GM12878 (cell line): ENCODE data around the gene NCKAP5.

ENCODE experiments used
- CHD2 ChIP-seq: IDR thresholded peaks from 2 replicates; pipeline ENCODE4 v1.6.1; 2011; ENCODE audit warnings: low read depth, low read length, improper control_type of control experiment, borderline replicate concordance
- CTCF ChIP-seq, 3 experiments: IDR thresholded peaks in 2 of 3; conservative IDR thresholded peaks in 1 of 3; 2 replicates each; pipeline ENCODE4 v1.5.1; 2011; ENCODE audit warnings: low read depth in 3 of 3, low read length in 3 of 3, mild to moderate bottlenecking in 3 of 3, control low read depth in 2 of 3, moderate library complexity in 2 of 3, inconsistent platforms in 1 of 3, mixed read lengths in 1 of 3; ENCODE audit not compliant: control insufficient read depth in 2 of 3, insufficient read depth in 1 of 3; ENCODE audit errors: extremely low read depth in 1 of 3
- EP300 ChIP-seq, 2 experiments: fragments of 150-350 bp in 1 of 2; IDR thresholded peaks; 2 replicates each; pipeline ENCODE4 v1.6.1; 2011 to 2012; ENCODE audit warnings: low read depth in 2 of 2, low read length in 2 of 2, borderline replicate concordance in 1 of 2, improper control_type of control experiment in 1 of 2, inconsistent platforms in 1 of 2; ENCODE audit not compliant: control insufficient read depth in 1 of 2
- ESRRA ChIP-seq: IDR thresholded peaks from 2 replicates; pipeline ENCODE4 v1.6.1; 2012; ENCODE audit warnings: mild to moderate bottlenecking, low read length, improper control_type of control experiment
- NR2C2 ChIP-seq: IDR thresholded peaks from 2 replicates; pipeline ENCODE4 v1.6.1; 2011; ENCODE audit warnings: borderline replicate concordance, low read depth; ENCODE audit not compliant: control insufficient read depth, insufficient read length
- PAX8 ChIP-seq: fragments of 450-650 bp; IDR thresholded peaks from 2 replicates; pipeline ENCODE4 v1.6.1; 2017; ENCODE audit warnings: mild to moderate bottlenecking, moderate library complexity
- POLR2AphosphoS5 ChIP-seq: IDR thresholded peaks from 2 replicates; pipeline ENCODE4 v1.6.1; 2011; ENCODE audit warnings: mild to moderate bottlenecking, low read length, inconsistent platforms
- SRF ChIP-seq, 2 experiments: IDR thresholded peaks; 2 replicates each; pipeline ENCODE4 v1.6.1; 2011; ENCODE audit warnings: low read depth in 2 of 2, low read length in 2 of 2, mild to moderate bottlenecking in 1 of 2, moderate library complexity in 1 of 2
- SUPT20H ChIP-seq: IDR thresholded peaks from 2 replicates; pipeline ENCODE4 v1.6.1; 2011; ENCODE audit warnings: low read depth, mild to moderate bottlenecking, low read length, moderate library complexity, borderline replicate concordance; ENCODE audit not compliant: control insufficient read depth
- TF ChIP-seq, protein P1 (sequence below): fragments of 450-650 bp; IDR thresholded peaks from 2 replicates; pipeline ENCODE4 v1.6.1; 2018; ENCODE audit warnings: mild to moderate bottlenecking, low read depth, moderate library complexity; ENCODE audit not compliant: partially characterized antibody
- TF ChIP-seq, protein P2 (sequence below): IDR thresholded peaks from 2 replicates; pipeline ENCODE4 v1.6.1; 2012; ENCODE audit warnings: low read depth, low read length, improper control_type of control experiment

- no peak for TF ChIP-seq CTCF (IDR thresholded peaks at IDR 0.05 in 2 of 3, conservative IDR thresholded peaks at IDR 0.05 in 1 of 3; ENCODE audit: control insufficient read depth in 2 of 3, extremely low read depth in 1 of 3, insufficient read depth in 1 of 3, low read depth in 3 of 3, low read length in 3 of 3)
- TF ChIP-seq, protein P1, sequence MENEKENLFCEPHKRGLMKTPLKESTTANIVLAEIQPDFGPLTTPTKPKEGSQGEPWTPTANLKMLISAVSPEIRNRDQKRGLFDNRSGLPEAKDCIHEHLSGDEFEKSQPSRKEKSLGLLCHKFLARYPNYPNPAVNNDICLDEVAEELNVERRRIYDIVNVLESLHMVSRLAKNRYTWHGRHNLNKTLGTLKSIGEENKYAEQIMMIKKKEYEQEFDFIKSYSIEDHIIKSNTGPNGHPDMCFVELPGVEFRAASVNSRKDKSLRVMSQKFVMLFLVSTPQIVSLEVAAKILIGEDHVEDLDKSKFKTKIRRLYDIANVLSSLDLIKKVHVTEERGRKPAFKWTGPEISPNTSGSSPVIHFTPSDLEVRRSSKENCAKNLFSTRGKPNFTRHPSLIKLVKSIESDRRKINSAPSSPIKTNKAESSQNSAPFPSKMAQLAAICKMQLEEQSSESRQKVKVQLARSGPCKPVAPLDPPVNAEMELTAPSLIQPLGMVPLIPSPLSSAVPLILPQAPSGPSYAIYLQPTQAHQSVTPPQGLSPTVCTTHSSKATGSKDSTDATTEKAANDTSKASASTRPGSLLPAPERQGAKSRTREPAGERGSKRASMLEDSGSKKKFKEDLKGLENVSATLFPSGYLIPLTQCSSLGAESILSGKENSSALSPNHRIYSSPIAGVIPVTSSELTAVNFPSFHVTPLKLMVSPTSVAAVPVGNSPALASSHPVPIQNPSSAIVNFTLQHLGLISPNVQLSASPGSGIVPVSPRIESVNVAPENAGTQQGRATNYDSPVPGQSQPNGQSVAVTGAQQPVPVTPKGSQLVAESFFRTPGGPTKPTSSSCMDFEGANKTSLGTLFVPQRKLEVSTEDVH, result no peak
- no peak for TF ChIP-seq CHD2
- TF ChIP-seq, protein P2, sequence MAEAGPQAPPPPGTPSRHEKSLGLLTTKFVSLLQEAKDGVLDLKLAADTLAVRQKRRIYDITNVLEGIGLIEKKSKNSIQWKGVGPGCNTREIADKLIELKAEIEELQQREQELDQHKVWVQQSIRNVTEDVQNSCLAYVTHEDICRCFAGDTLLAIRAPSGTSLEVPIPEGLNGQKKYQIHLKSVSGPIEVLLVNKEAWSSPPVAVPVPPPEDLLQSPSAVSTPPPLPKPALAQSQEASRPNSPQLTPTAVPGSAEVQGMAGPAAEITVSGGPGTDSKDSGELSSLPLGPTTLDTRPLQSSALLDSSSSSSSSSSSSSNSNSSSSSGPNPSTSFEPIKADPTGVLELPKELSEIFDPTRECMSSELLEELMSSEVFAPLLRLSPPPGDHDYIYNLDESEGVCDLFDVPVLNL, result no peak
- no peak for TF ChIP-seq PAX8
- TF ChIP-seq NR2C2, result no peak
- no peak for TF ChIP-seq POLR2AphosphoS5
- no peak for TF ChIP-seq EP300 (IDR thresholded peaks at IDR 0.05; ENCODE audit: borderline replicate concordance in 1 of 2, control insufficient read depth in 1 of 2, low read depth in 2 of 2, low read length in 2 of 2)
- TF ChIP-seq SUPT20H, result no peak
- TF ChIP-seq SRF (IDR thresholded peaks at IDR 0.05; ENCODE audit: low read depth in 2 of 2, low read length in 2 of 2), result no peak
- TF ChIP-seq ESRRA, result no peak
Measured at GRCh38 chr2:133194362-133194655, 374.0 kb downstream of the NCKAP5 start.
